Hepatocyte (in vitro differentiated cells): ENCODE data around the gene CHCHD10. TPM values are rescaled to one million over a fixed set of nuclear protein-coding genes. Genes with fewer than 3 reads are reported as not detected.

Experiments used
- DNase-seq: peaks from one replicate; pipeline ENCODE4 v3.0.0-alpha.2; 2016; ENCODE audit warnings: low spot score
- H2AFZ ChIP-seq: fragments of 200-600 bp; sonication (generic); 2 replicates; pipeline ENCODE4 v1.6.0; 2016; ENCODE audit warnings: antibody characterized with exemption, mild to moderate bottlenecking
- H3K27ac ChIP-seq: fragments of 200-600 bp; sonication (generic); 2 replicates; pipeline ENCODE4 v1.5.1; 2016; ENCODE audit warnings: mild to moderate bottlenecking
- H3K27me3 ChIP-seq: fragments of 200-600 bp; sonication (generic); 2 replicates; pipeline ENCODE4 v1.6.1; 2016
- H3K36me3 ChIP-seq: fragments of 200-600 bp; sonication (generic); replicated peaks from 2 replicates; pipeline ENCODE4 v1.5.1; 2016; ENCODE audit warnings: low read depth; ENCODE audit not compliant: insufficient read depth
- H3K4me1 ChIP-seq: fragments of 200-600 bp; sonication (generic); 2 replicates; pipeline ENCODE4 v1.5.1; 2016; ENCODE audit warnings: mild to moderate bottlenecking, moderate library complexity; ENCODE audit not compliant: insufficient read depth
- H3K4me2 ChIP-seq: fragments of 200-600 bp; sonication (generic); 2 replicates; pipeline ENCODE4 v1.6.0; 2016
- H3K4me3 ChIP-seq: fragments of 200-600 bp; sonication (generic); 2 replicates; pipeline ENCODE4 v1.5.1; 2016; ENCODE audit warnings: mild to moderate bottlenecking
- H3K79me2 ChIP-seq: fragments of 200-600 bp; sonication (generic); 2 replicates; pipeline ENCODE4 v1.6.0; 2017; ENCODE audit warnings: mild to moderate bottlenecking
- H3K9me2 ChIP-seq: fragments of 200-600 bp; sonication (generic); replicated peaks from 2 replicates; pipeline ENCODE4 v1.6.0; 2017; ENCODE audit warnings: mild to moderate bottlenecking; ENCODE audit not compliant: insufficient read depth
- H3K9me3 ChIP-seq: fragments of 200-600 bp; sonication (generic); 2 replicates; pipeline ENCODE4 v1.5.1; 2016; ENCODE audit warnings: low read depth, mild to moderate bottlenecking
- H4K20me1 ChIP-seq: fragments of 200-600 bp; sonication (generic); 2 replicates; pipeline ENCODE4 v1.6.0; 2016; ENCODE audit warnings: mild to moderate bottlenecking; ENCODE audit not compliant: insufficient read depth, poor library complexity, severe bottlenecking
- CTCF ChIP-seq: fragments of 200-600 bp; sonication (generic); IDR thresholded peaks from 2 replicates; pipeline ENCODE4 v1.5.1; 2016; ENCODE audit warnings: antibody characterized with exemption, mild to moderate bottlenecking; ENCODE audit not compliant: poor library complexity
- EZH2 ChIP-seq: fragments of 200-600 bp; sonication (generic); IDR thresholded peaks from 2 replicates; pipeline ENCODE4 v1.6.1; 2016; ENCODE audit warnings: antibody characterized with exemption, mild to moderate bottlenecking, borderline replicate concordance
- EZH2phosphoT487 ChIP-seq: fragments of 200-600 bp; sonication (generic); IDR thresholded peaks from one replicate; pipeline ENCODE4 v1.6.1; 2018; ENCODE audit warnings: antibody characterized with exemption, mild to moderate bottlenecking, low read depth, moderate library complexity; ENCODE audit not compliant: unreplicated experiment, severe bottlenecking
- WGBS: methylation state at CpG from one replicate; pipeline ENCODE4 v1.1.6; 2016; ENCODE audit warnings: low lambda C conversion rate; ENCODE audit errors: missing lambda C conversion rate; 5-methylcytosine and 5-hydroxymethylcytosine counted together
- polyA plus RNA-seq: library from polyadenylated mRNA; unstranded; fragments of >200 nt; fragmentation: Nextera tagmentation; extraction: Ambion mirVana; gene quantifications from 2 replicates; pipeline ENCODE4 v1.2.1, GENCODE V29; 2016
- total RNA-seq: library from RNA; depleted of rRNA; stranded (reverse); fragments of >200 nt; gene quantifications from 2 replicates; pipeline ENCODE4 v1.2.3, GENCODE V29; 2014

The CHCHD10 gene
- total and polyA plus RNA-seq, 2 experiments from 2014 or later, result 36.5 to 68.1 TPM

- peak overlapping the region; percentile 53 for H3K27ac ChIP-seq
- H3K4me3 ChIP-seq, result no peak overlapping the region
- H3K4me2 ChIP-seq, result no peak overlapping the region
- TF ChIP-seq EZH2phosphoT487, result no peak
- H4K20me1 ChIP-seq, result no peaks in the 10 kb centered on the region
- H3K9me2 ChIP-seq, result no peaks in the 10 kb centered on the region
- 70% methylated on average over 14 of the region's 14 CpGs for WGBS
- H3K27me3 ChIP-seq, result no peaks in the 10 kb centered on the region
- H3K9me3 ChIP-seq, result no peaks in the 10 kb centered on the region
- no peak overlapping the region for H2AFZ ChIP-seq
- DNase-seq, result peak; percentile 61
- H3K4me1 ChIP-seq, result peaks cover 36% of the 10 kb centered on the region
- no peaks in the 10 kb centered on the region for H3K36me3 ChIP-seq
- peaks cover 2% of the 10 kb centered on the region for H3K79me2 ChIP-seq
Measured at GRCh38 chr22:23781511-23782183, 13.9 kb upstream of the CHCHD10 start.

DNA sequence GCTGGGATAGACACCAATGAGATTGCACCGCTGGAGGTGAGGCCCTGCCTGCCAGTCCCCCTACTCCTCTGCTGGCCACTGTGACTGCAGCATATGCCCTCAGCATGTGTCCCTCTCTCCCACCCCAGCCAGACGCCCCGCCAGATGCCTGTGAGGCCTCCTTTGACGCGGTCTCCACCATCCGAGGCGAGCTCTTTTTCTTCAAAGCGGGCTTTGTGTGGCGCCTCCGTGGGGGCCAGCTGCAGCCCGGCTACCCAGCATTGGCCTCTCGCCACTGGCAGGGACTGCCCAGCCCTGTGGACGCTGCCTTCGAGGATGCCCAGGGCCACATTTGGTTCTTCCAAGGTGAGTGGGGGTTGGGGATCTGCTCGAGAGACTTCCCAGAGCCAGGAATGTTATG is 13.3 kb upstream of the CHCHD10 start:
- H3K36me3 ChIP-seq, result no peaks in the 10 kb centered on the region

GRCh38 chr22:23780146-23780748 is 12.5 kb upstream of the CHCHD10 start:
- TF ChIP-seq CTCF (no peak), EZH2phosphoT487 (no peak), EZH2 (no peak)
- no peak for DNase-seq
- H3K9me2 ChIP-seq, result no peaks in the 10 kb centered on the region
- H4K20me1 ChIP-seq, result no peaks in the 10 kb centered on the region
- no peaks in the 10 kb centered on the region for H3K27me3 ChIP-seq
- no peak overlapping the region for H2AFZ ChIP-seq
- no peaks in the 10 kb centered on the region for H3K9me3 ChIP-seq
- peaks cover under 1% of the 10 kb centered on the region for H3K79me2 ChIP-seq
- WGBS, result 90% methylated on average over 20 of the region's 20 CpGs
- no peaks in the 10 kb centered on the region for H3K36me3 ChIP-seq
- no peak overlapping the region for H3K27ac ChIP-seq
- H3K4me1 ChIP-seq, result peaks cover 32% of the 10 kb centered on the region
- no peak overlapping the region for H3K4me3 ChIP-seq
- no peak overlapping the region for H3K4me2 ChIP-seq

More for the DNA sequence above, 13.3 kb upstream of the CHCHD10 start:
- no peaks in the 10 kb centered on the region for H3K9me2 ChIP-seq
- no peak overlapping the region for H3K4me3 ChIP-seq
- WGBS, result 91% methylated on average over 15 of the region's 15 CpGs
- H3K79me2 ChIP-seq, result no peaks in the 10 kb centered on the region
- H3K4me2 ChIP-seq, result no peak overlapping the region
- H3K9me3 ChIP-seq, result no peaks in the 10 kb centered on the region
- no peak for DNase-seq
- peak overlapping the region; percentile 53 for H3K27ac ChIP-seq
- no peak for TF ChIP-seq CTCF
- no peak for TF ChIP-seq EZH2phosphoT487
- no peak for TF ChIP-seq EZH2
- peaks cover 31% of the 10 kb centered on the region for H3K4me1 ChIP-seq
- no peaks in the 10 kb centered on the region for H3K27me3 ChIP-seq
- H4K20me1 ChIP-seq, result no peaks in the 10 kb centered on the region
- no peak overlapping the region for H2AFZ ChIP-seq

DNA sequence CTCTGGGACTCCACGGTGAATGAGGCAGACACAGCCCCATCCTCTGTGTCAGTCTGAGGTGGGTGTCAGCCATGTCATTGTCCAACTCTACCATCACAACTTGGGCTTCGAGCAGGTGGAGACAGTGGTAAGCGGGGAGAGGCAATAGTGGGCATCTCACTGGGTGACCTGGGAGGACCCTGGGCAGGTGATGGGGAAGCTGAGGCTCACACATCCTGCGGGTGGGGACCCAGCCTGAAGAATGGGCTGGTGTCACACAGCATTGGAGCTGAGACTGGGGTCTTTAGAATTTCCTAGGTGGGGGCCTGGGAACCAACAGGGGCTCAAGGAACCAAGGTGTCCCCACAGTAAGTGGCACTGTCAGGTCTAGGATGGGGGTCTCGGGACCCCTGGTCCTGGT is 12.0 kb upstream of the CHCHD10 start:
- TF ChIP-seq EZH2, result no peak
- TF ChIP-seq CTCF, result no peak
- TF ChIP-seq EZH2phosphoT487, result no peak
- Histone ChIP-seq H3K9me2 (no peaks in the 10 kb centered on the region), H3K27me3 (no peaks in the 10 kb centered on the region), H2AFZ (no peak overlapping the region), H3K36me3 (no peaks in the 10 kb centered on the region), H3K4me1 (peaks cover 37% of the 10 kb centered on the region), H3K4me3 (no peak overlapping the region), H4K20me1 (no peaks in the 10 kb centered on the region), H3K79me2 (peaks cover 4% of the 10 kb centered on the region), H3K9me3 (no peaks in the 10 kb centered on the region), H3K27ac (no peak overlapping the region), H3K4me2 (no peak overlapping the region)
- 91% methylated on average over 5 of the region's 5 CpGs for WGBS
- DNase-seq, result no peak
